ENCODE results near the gene MAPT. TPM values are rescaled to one million over a fixed set of nuclear protein-coding genes. Genes with fewer than 3 reads are reported as not detected.

Gene MAPT
- total RNA-seq, 1 donor from 2014 or later: 2.1 TPM

- no peak for TF ChIP-seq EZH2 (IDR thresholded peaks at IDR 0.05; ENCODE audit: insufficient read depth, low read length)
- no peak for TF ChIP-seq CTCF (IDR thresholded peaks at IDR 0.05; ENCODE audit: insufficient read depth, low read depth, low read length)
- Histone ChIP-seq H3K36me3 (ENCODE audit: insufficient read depth, low read length) (no peaks in the 10 kb centered on the region), H3K9me3 (ENCODE audit: insufficient read depth, low read depth, low read length) (no peaks in the 10 kb centered on the region), H3K27me3 (ENCODE audit: insufficient read depth, low read length) (no peaks in the 10 kb centered on the region), H2AFZ (ENCODE audit: low read depth, low read length) (no peak overlapping the region), H3K4me2 (ENCODE audit: low read length) (no peak overlapping the region), H3K79me2 (ENCODE audit: insufficient read depth, low read length) (no peaks in the 10 kb centered on the region), H4K20me1 (ENCODE audit: insufficient read depth, low read length) (no peaks in the 10 kb centered on the region), H3K4me1 (ENCODE audit: insufficient read depth, low read length) (no peaks in the 10 kb centered on the region), H3K27ac (ENCODE audit: low read depth, low read length) (no peak overlapping the region), H3K4me3 (ENCODE audit: insufficient read depth, low read depth, low read length) (no peak overlapping the region), H3K9ac (ENCODE audit: low read length) (no peak overlapping the region)
- no peak for FAIRE-seq
- Mint-ChIP-seq H3K4me1 (ENCODE audit: low read depth, unreplicated experiment) (no peaks in the 10 kb centered on the region), H3K27me3 (ENCODE audit: low read depth, unreplicated experiment) (peaks cover 56% of the 10 kb centered on the region), H3K9me3 (ENCODE audit: unreplicated experiment) (no peaks in the 10 kb centered on the region), H3K36me3 (ENCODE audit: low read depth, unreplicated experiment) (peaks cover 1% of the 10 kb centered on the region), H3K27ac (ENCODE audit: unreplicated experiment) (no peak overlapping the region), H3K4me3 (ENCODE audit: unreplicated experiment) (no peak overlapping the region)
- no peak for DNase-seq (ENCODE audit: low read depth)
Measured at GRCh38 chr17:45845376-45846185, 48.8 kb upstream of the MAPT start.

- H3K27me3 ChIP-seq (ENCODE audit: insufficient read depth, low read length): no peaks in the 10 kb centered on the region
- H4K20me1 ChIP-seq (ENCODE audit: insufficient read depth, low read length): no peaks in the 10 kb centered on the region
- Mint-ChIP-seq H3K27me3 (ENCODE audit: low read depth, unreplicated experiment) (peaks cover 60% of the 10 kb centered on the region), H3K27ac (ENCODE audit: unreplicated experiment) (no peak overlapping the region), H3K4me1 (ENCODE audit: low read depth, unreplicated experiment) (no peaks in the 10 kb centered on the region), H3K9me3 (ENCODE audit: unreplicated experiment) (no peaks in the 10 kb centered on the region), H3K36me3 (ENCODE audit: low read depth, unreplicated experiment) (peaks cover 1% of the 10 kb centered on the region), H3K4me3 (ENCODE audit: unreplicated experiment) (no peak overlapping the region)
- no peak for FAIRE-seq
- TF ChIP-seq EZH2 (IDR thresholded peaks at IDR 0.05; ENCODE audit: insufficient read depth, low read length) (no peak), CTCF (IDR thresholded peaks at IDR 0.05; ENCODE audit: insufficient read depth, low read depth, low read length) (no peak)
- H3K4me2 ChIP-seq (ENCODE audit: low read length): no peak overlapping the region
- H3K36me3 ChIP-seq (ENCODE audit: insufficient read depth, low read length): no peaks in the 10 kb centered on the region
- H2AFZ ChIP-seq (ENCODE audit: low read depth, low read length): no peak overlapping the region
- no peaks in the 10 kb centered on the region for H3K79me2 ChIP-seq (ENCODE audit: insufficient read depth, low read length)
- DNase-seq (ENCODE audit: low read depth): no peak
- no peak overlapping the region for H3K27ac ChIP-seq (ENCODE audit: low read depth, low read length)
- no peak overlapping the region for H3K9ac ChIP-seq (ENCODE audit: low read length)
- H3K4me3 ChIP-seq (ENCODE audit: insufficient read depth, low read depth, low read length): no peak overlapping the region
- no peaks in the 10 kb centered on the region for H3K9me3 ChIP-seq (ENCODE audit: insufficient read depth, low read depth, low read length)
- H3K4me1 ChIP-seq (ENCODE audit: insufficient read depth, low read length): no peaks in the 10 kb centered on the region
Measured at GRCh38 chr17:45846223-45846622, 48.1 kb upstream of the MAPT start.

- Histone ChIP-seq H3K9ac (ENCODE audit: low read length) (no peak overlapping the region), H3K27ac (ENCODE audit: low read depth, low read length) (no peak overlapping the region), H3K9me3 (ENCODE audit: insufficient read depth, low read depth, low read length) (no peaks in the 10 kb centered on the region), H4K20me1 (ENCODE audit: insufficient read depth, low read length) (no peaks in the 10 kb centered on the region), H3K36me3 (ENCODE audit: insufficient read depth, low read length) (no peaks in the 10 kb centered on the region), H3K4me2 (ENCODE audit: low read length) (no peak overlapping the region), H3K4me1 (ENCODE audit: insufficient read depth, low read length) (no peaks in the 10 kb centered on the region), H3K79me2 (ENCODE audit: insufficient read depth, low read length) (no peaks in the 10 kb centered on the region), H3K4me3 (ENCODE audit: insufficient read depth, low read depth, low read length) (no peak overlapping the region), H3K27me3 (ENCODE audit: insufficient read depth, low read length) (no peaks in the 10 kb centered on the region), H2AFZ (ENCODE audit: low read depth, low read length) (no peak overlapping the region)
- no peak for FAIRE-seq
- no peaks in the 10 kb centered on the region for H3K4me1 Mint-ChIP-seq (ENCODE audit: low read depth, unreplicated experiment)
- TF ChIP-seq CTCF (IDR thresholded peaks at IDR 0.05; ENCODE audit: insufficient read depth, low read depth, low read length) (no peak), EZH2 (IDR thresholded peaks at IDR 0.05; ENCODE audit: insufficient read depth, low read length) (no peak)
- no peak overlapping the region for H3K4me3 Mint-ChIP-seq (ENCODE audit: unreplicated experiment)
- peaks cover 1% of the 10 kb centered on the region for H3K36me3 Mint-ChIP-seq (ENCODE audit: low read depth, unreplicated experiment)
- H3K27ac Mint-ChIP-seq (ENCODE audit: unreplicated experiment): no peak overlapping the region
- peaks cover 60% of the 10 kb centered on the region for H3K27me3 Mint-ChIP-seq (ENCODE audit: low read depth, unreplicated experiment)
- DNase-seq (ENCODE audit: low read depth): no peak
- H3K9me3 Mint-ChIP-seq (ENCODE audit: unreplicated experiment): no peaks in the 10 kb centered on the region
Measured at GRCh38 chr17:45846646-45847045, 47.7 kb upstream of the MAPT start.

All from astrocyte (in vitro differentiated cells and primary cell).